Stomach (tissue), 9 donors: ENCODE data around the gene F12. TPM values are rescaled to one million over a fixed set of nuclear protein-coding genes. Genes with fewer than 3 reads are reported as not detected.
"Not testable (repeated sequence)": the region's sequence is repeated elsewhere in the genome, so short reads cannot be mapped to it uniquely, and the experiment has no call there.

ENCODE experiments used
- DNase-seq, 2 donors: peaks; one replicate each; pipeline versions ENCODE4 v3.0.0 to v3.0.0-alpha.2; 2013 to 2019
- H3K27ac ChIP-seq, 5 donors: fragments of 200-600 bp in 4 of 5; sonication (generic) in 4 of 5; one replicate each; pipeline ENCODE4 v1.5.1; 2013 to 2019; ENCODE audit warnings: mild to moderate bottlenecking in 1 of 5, moderate library complexity in 1 of 5
- H3K27me3 ChIP-seq, 3 donors: fragments of 200-600 bp; sonication (generic); one replicate each; pipeline ENCODE4 v1.5.1; 2017 to 2019; ENCODE audit warnings: mixed run types in 1 of 3
- H3K36me3 ChIP-seq, 4 donors: fragments of 200-600 bp; sonication (generic); 1 replicate in 3 of 4; 2 replicates in 1 of 4; pipeline ENCODE4 v1.5.1; 2016 to 2019
- H3K4me1 ChIP-seq, 4 donors: fragments of 200-600 bp; sonication (generic); one replicate each; pipeline ENCODE4 v1.5.1; 2016 to 2019
- H3K4me3 ChIP-seq, 4 donors: fragments of 200-600 bp; sonication (generic) in 3 of 4; one replicate each; pipeline ENCODE4 v1.5.1; 2016 to 2019; ENCODE audit warnings: mild to moderate bottlenecking in 1 of 4
- H3K9me3 ChIP-seq, 4 donors: fragments of 200-600 bp; sonication (generic); one replicate each; pipeline ENCODE4 v1.5.1; 2016 to 2019
- EP300 ChIP-seq: sonication (generic); formaldehyde crosslinking; IDR thresholded peaks from one replicate; pipeline ENCODE4 v1.6.1; 2017; ENCODE audit warnings: antibody characterized with exemption
- POLR2A ChIP-seq, 4 donors: fragments of 450-650 bp; IDR thresholded peaks; one replicate each; pipeline ENCODE4 v1.6.1; 2016; ENCODE audit warnings: antibody characterized with exemption in 4 of 4, control low read depth in 2 of 4, mild to moderate bottlenecking in 1 of 4, moderate library complexity in 1 of 4
- POLR2AphosphoS5 ChIP-seq, 3 donors: sonication (generic); formaldehyde crosslinking; IDR thresholded peaks; one replicate each; pipeline ENCODE4 v1.6.1; 2016; ENCODE audit warnings: antibody characterized with exemption in 3 of 3
- WGBS, 5 donors: extraction: QIAGEN DNeasy Blood & Tissue Kit in 3 of 5; methylation state at CpG; one replicate each; pipeline versions ENCODE4 v1.1.5 to v1.1.7; 2013 to 2018; 5-methylcytosine and 5-hydroxymethylcytosine counted together
- intact Hi-C: fragments of 100-400 bp; cut with DNase I; formaldehyde crosslinking; loops from one replicate; pipeline ENCODE4 v1.15.1; 2023; ENCODE audit warnings: low total_unique reads
- polyA plus RNA-seq, 3 donors: library from polyadenylated mRNA; stranded (reverse); fragments of 200-250 nt; gene quantifications; one replicate each; pipeline ENCODE4 v1.2.3, GENCODE V29; 2013
- total RNA-seq, 5 donors: library from RNA; depleted of rRNA; stranded (reverse); fragments of >200 nt; gene quantifications; one replicate each; pipeline versions ENCODE4 v1.1.0 to v1.2.3, GENCODE V29; 2014 to 2016
- TF ChIP-seq, protein P1 (sequence below), 7 experiments: fragments of 450-650 bp in 4 of 7; fragments of 200-600 bp in 3 of 7; sonication (generic) in 3 of 7; IDR thresholded peaks; one replicate each; pipeline ENCODE4 v1.5.1; 2016 to 2019; ENCODE audit warnings: antibody characterized with exemption in 7 of 7, control low read depth in 2 of 7, mild to moderate bottlenecking in 1 of 7
- donor health status: healthy with polysubstance abuse.
- donor health status: Bipolar disorder and iron deficiency.
- donor health status: healthy.

The F12 gene
- total and polyA plus RNA-seq, 8 donors: 0.50 to 68.3 (median 33.0) TPM; not detected in 4

DNA sequence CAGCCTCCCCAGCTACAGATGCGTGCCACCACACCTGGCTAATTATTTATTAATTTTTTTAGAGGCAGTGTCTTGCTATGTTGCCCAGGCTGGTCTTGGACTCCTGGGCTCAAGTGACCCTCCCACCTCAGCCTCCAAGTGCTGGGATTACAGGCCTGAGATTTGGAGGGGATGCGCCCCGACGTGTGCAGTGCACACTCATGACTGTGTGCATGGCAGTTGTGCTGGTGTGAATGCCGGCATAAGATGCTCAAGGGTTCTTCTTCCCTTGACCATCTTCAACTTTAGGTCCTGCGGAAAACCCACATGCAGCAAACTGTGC, 28.6 kb downstream of the F12 start:
- WGBS, 5 donors: 86 to 97% (median 92%) methylated on average over 6 of the region's 6 CpGs
- DNase-seq: no peak
- H3K36me3 ChIP-seq: no peaks in the 10 kb centered on the region
- TF ChIP-seq POLR2A (IDR thresholded peaks at IDR 0.05): no peak
- no peak for TF ChIP-seq EP300
- no peak for TF ChIP-seq POLR2AphosphoS5 (IDR thresholded peaks at IDR 0.05)
- intact Hi-C loops: no loop called here
- no peaks in the 10 kb centered on the region for H3K9me3 ChIP-seq
- no peak overlapping the region for H3K27ac ChIP-seq
- peaks cover 9 to 20% (median 18%) of the 10 kb centered on the region in 4 donors for H3K4me1 ChIP-seq
- H3K27me3 ChIP-seq: peaks cover 0 to 17% (median 0%) of the 10 kb centered on the region in 3 donors
- no peak overlapping the region for H3K4me3 ChIP-seq

DNA sequence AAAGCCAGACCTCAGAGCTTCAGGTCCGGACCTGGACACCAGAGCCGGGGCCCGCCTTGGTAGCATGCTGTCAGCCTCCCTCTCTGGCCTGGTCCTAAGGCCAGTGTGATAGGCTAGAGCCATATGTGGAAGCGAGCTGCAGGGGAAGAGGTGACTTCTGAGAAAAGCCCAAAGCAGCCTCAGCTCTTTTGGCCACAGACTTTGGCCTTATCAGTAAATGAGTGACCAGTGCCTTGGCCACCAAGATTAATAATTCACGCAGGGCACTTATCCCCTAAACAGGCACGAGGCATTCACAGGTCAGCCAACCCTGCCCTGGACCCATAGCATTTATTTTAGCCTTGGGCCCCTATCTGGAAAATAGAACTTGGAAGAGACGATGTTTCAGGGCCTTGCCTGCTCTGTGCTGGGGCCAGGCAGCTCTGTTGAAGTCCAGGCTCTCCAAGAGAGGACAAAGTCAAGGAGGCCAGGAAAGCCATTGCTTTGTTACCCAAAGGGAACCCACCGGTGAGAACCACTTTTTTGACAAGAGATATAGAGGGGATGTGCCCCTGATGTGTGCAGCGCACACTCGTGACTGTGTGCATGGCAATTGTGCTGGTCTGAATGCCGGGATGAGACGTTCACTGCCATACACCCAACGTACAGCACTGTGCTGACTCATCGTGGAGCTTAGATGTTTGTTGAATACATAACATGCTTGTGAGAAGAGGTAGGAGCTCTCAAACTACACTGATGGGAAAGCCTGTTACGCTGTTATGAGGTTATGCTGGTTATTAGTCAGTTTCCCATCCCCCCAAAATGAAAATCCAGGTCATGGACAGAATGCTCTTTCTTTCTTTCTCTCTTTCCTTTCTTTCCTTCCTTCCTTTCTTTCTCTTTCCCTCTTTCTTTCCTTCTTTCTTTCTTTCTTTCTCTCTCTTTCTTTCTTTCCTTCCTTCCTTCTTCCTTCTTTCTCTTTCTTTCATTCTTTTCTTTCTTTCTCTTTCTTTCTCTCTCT, 30.2 kb downstream of the F12 start:
- TF ChIP-seq EP300 (no peak), POLR2AphosphoS5 (IDR thresholded peaks at IDR 0.05) (no peak), POLR2A (IDR thresholded peaks at IDR 0.05) (no peak)
- TF ChIP-seq, protein P1, sequence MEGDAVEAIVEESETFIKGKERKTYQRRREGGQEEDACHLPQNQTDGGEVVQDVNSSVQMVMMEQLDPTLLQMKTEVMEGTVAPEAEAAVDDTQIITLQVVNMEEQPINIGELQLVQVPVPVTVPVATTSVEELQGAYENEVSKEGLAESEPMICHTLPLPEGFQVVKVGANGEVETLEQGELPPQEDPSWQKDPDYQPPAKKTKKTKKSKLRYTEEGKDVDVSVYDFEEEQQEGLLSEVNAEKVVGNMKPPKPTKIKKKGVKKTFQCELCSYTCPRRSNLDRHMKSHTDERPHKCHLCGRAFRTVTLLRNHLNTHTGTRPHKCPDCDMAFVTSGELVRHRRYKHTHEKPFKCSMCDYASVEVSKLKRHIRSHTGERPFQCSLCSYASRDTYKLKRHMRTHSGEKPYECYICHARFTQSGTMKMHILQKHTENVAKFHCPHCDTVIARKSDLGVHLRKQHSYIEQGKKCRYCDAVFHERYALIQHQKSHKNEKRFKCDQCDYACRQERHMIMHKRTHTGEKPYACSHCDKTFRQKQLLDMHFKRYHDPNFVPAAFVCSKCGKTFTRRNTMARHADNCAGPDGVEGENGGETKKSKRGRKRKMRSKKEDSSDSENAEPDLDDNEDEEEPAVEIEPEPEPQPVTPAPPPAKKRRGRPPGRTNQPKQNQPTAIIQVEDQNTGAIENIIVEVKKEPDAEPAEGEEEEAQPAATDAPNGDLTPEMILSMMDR (IDR thresholded peaks at IDR 0.05): no peak
- 56 to 65% (median 59%) methylated on average over 15 of the region's 15 CpGs for WGBS, 5 donors
- H3K4me1 ChIP-seq: peaks cover 9 to 20% (median 18%) of the 10 kb centered on the region in 4 donors
- peaks cover 0 to 5% (median 0%) of the 10 kb centered on the region in 3 donors for H3K27me3 ChIP-seq
- no peaks in the 10 kb centered on the region for H3K36me3 ChIP-seq
- H3K4me3 ChIP-seq: no peak overlapping the region
- peak overlapping the region in 1 of 5 donors; percentile 15 for H3K27ac ChIP-seq
- no peak for DNase-seq
- intact Hi-C loops: loop anchor here (10.0 kb wide), 1 partner anchor 54 kb away; no protein-coding TSS in a partner anchor
- H3K9me3 ChIP-seq: no peaks in the 10 kb centered on the region

DNA sequence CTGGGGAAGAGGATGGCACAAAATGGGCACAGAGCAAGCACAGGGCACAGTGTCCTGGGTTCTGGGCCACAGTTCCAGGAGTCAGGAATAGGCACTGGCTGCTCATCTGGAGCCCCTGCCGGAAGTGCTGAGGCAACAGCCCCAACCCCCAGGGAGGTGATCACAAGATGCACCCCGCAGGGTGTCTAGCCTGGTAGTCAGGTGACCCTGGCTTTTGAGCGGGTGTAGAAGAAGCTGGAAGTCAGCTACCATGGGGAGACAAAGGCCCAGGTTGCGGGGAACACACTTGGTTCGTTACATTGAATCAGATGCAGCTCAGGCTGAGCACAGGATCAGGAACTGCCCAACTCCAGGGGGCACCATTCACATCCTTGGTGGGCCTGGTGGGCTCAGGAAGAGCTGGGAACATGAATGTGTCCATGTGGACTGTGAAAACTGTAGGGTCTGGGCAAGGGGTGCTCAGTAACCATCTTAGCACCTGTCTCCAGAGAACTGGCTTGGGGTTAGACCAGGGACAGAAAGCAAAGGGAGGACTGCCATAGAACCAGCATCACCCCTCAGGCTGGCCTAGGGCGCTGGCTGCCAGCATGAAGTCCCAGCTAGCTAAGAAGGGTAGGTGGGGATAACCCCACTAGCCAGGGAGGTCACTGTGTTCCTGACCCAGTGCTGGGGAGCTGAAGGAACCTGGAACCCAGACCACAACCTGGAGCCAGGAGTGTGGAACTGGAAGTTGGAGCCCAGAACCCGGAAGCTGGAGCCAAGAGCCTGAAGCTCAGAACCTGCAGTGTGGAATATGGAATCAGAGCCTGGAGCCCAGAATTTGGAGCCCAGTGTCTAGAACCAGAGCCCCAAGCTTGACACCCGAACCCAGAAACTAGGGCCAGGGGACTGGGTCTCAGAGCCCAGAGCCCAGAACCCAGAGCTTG, 31.2 kb downstream of the F12 start:
- Histone ChIP-seq H3K27ac (no peak overlapping the region), H3K9me3 (no peaks in the 10 kb centered on the region), H3K4me3 (no peak overlapping the region), H3K4me1 (peaks cover 9 to 20% (median 18%) of the 10 kb centered on the region in 4 donors), H3K27me3 (no peaks in the 10 kb centered on the region), H3K36me3 (peaks cover 0 to under 1% (median 0%) of the 10 kb centered on the region in 4 donors)
- intact Hi-C loops: loop anchor here (10.0 kb wide), 1 partner anchor 53 kb away; no protein-coding TSS in a partner anchor
- no peak for TF ChIP-seq EP300
- no peak for TF ChIP-seq POLR2AphosphoS5 (IDR thresholded peaks at IDR 0.05)
- TF ChIP-seq, protein P1 (IDR thresholded peaks at IDR 0.05): no peak
- no peak for TF ChIP-seq POLR2A (IDR thresholded peaks at IDR 0.05)
- DNase-seq: no peak
- WGBS, 5 donors: 86 to 93% (median 92%) methylated on average over 8 of the region's 8 CpGs

DNA sequence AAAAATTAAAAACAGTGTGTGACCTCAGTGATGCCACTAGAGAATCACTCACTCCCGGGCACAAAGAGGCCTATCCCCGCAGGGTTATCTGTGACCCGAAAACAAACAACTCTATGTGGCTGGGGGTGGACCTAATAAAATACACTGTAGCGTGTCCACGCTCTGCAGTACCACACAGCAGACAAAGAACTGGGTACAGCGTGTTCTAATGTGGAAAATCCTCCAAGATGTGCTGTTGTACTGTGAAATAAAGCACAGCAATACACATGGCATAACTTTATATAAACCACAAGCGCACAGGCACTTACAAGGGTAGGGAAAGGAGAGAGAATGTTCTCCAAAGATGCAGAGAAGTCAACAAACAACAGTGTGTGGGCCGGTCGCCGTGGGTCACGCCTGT, 33.3 kb downstream of the F12 start:
- TF ChIP-seq, protein P1 (IDR thresholded peaks at IDR 0.05): no peak
- no peak for TF ChIP-seq POLR2A (IDR thresholded peaks at IDR 0.05)
- TF ChIP-seq POLR2AphosphoS5 (IDR thresholded peaks at IDR 0.05): no peak
- TF ChIP-seq EP300: no peak

DNA sequence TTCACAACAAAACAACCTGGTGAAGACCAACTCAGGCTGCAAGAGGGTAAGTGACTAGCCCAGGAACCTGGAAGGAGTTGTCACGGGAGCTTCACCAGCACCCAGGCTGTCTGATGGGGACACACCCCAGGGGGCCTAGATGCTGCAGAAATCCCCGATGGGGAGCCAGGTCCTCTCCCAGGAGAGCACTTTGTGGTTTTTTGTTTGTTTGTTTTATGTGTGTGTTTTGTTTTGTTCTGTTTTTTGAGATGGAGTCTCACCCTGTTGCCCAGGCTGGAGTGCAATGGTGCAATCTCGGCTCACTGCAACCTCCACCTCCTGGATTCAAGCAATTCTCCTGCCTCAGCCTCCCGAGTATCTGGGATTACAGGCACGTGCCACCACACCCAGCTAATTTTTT, 33.8 kb downstream of the F12 start:
- intact Hi-C loops: loop anchor here (10.0 kb wide), 1 partner anchor 51 kb away; no protein-coding TSS in a partner anchor
- WGBS, 5 donors: 69 to 79% (median 75%) methylated on average over 3 to 5 of the region's 5 CpGs
- H3K27me3 ChIP-seq, H3K36me3 ChIP-seq, H3K4me3 ChIP-seq, H3K27ac ChIP-seq, H3K9me3 ChIP-seq, DNase-seq: not testable (repeated sequence)
- peaks cover 20 to 36% (median 27%) of the 10 kb centered on the region in 4 donors for H3K4me1 ChIP-seq

More for the DNA sequence above, 33.3 kb downstream of the F12 start:
- Histone ChIP-seq H3K27ac (no peak overlapping the region), H3K4me1 (peaks cover 18 to 32% (median 24%) of the 10 kb centered on the region in 4 donors), H3K9me3 (no peaks in the 10 kb centered on the region), H3K27me3 (no peaks in the 10 kb centered on the region), H3K36me3 (peaks cover 0 to 5% (median 0%) of the 10 kb centered on the region in 4 donors), H3K4me3 (no peak overlapping the region)
- DNase-seq: no peak
- intact Hi-C loops: loop anchor here (10.0 kb wide), 1 partner anchor 51 kb away; no protein-coding TSS in a partner anchor
- WGBS, 5 donors: 53 to 72% (median 62%) methylated on average over 11 of the region's 11 CpGs
